ENCODE results near the gene SFT2D3. TPM values are rescaled to one million over a fixed set of nuclear protein-coding genes. Genes with fewer than 3 reads are reported as not detected.

Gene SFT2D3
- total and polyA plus RNA-seq, 2 of the 13 experiments (the other 11 are each of a cell fraction or from before 2014, with no cell fraction given), result 8.3 to 9.4 TPM

- FAIRE-seq, result no peak
- no TSS peak for BruUV-seq (replicated peaks)
- Histone ChIP-seq H4K20me1 (ENCODE audit: insufficient read depth, low read length) (no peaks in the 10 kb centered on the region), H3K27ac (ENCODE audit: extremely low read length, insufficient read depth, low read length) (no peak overlapping the region), H3K4me1 (ENCODE audit: insufficient read depth, low read length) (peaks cover 12% of the 10 kb centered on the region), H3K79me2 (ENCODE audit: insufficient read depth, low read length) (no peaks in the 10 kb centered on the region), H2AFZ (ENCODE audit: low read length) (no peak overlapping the region), H3K9ac (ENCODE audit: insufficient read depth, low read depth, low read length) (no peak overlapping the region), H3K27me3 (ENCODE audit: control insufficient read depth in 1 of 2, insufficient read depth in 2 of 2, low read length in 2 of 2) (no peaks in the 10 kb centered on the region), H3K36me3 (replicated peaks in 1 of 2; ENCODE audit: control insufficient read depth in 1 of 2, insufficient read depth in 2 of 2, low read length in 2 of 2) (peaks cover 20 to 72% of the 10 kb centered on the region in 2 experiments), H3K4me2 (ENCODE audit: low read depth, low read length) (no peak overlapping the region), H3K4me3 (replicated peaks in 1 of 3; ENCODE audit: insufficient read depth in 1 of 3, low read depth in 2 of 3, low read length in 3 of 3) (no peak overlapping the region), H3K9me3 (ENCODE audit: low read length) (no peaks in the 10 kb centered on the region)
- DNase-seq (ENCODE audit: low spot score), result no peak
- in situ Hi-C loops (cut with HindIII; ENCODE audit: extremely low pct_ligation_motif_present, low pct_unique_long_range_greater_than_20kb), result no loop called here
- CTCF ChIA-PET (ENCODE audit: low intra/inter-chr PET ratio, low total read pairs), result no interaction called here
- peak; percentile 34 for ATAC-seq
- POLR2A ChIA-PET, result interaction anchor here (1.5 kb wide), 1 partner anchor 19 kb away, joined by 3 read pairs; no protein-coding TSS in a partner anchor
- WGBS (ENCODE audit: low lambda C conversion rate), result 95% methylated on average over 6 of the region's 13 CpGs
- TF ChIP-seq ZNF878 (CRISPR knock-in tag; IDR thresholded peaks at IDR 0.05), result no peak
- 0 out of 4 replicates have a peak, but pooled peaks of 1 of the 2 experiments have one; percentile 7 for TF ChIP-seq POLR2A (IDR thresholded peaks at IDR 0.05; ENCODE audit: insufficient read depth in 1 of 2, low read depth in 2 of 2, low read length in 2 of 2)
- no peak for TF ChIP-seq ZNF670 (CRISPR knock-in tag; IDR thresholded peaks at IDR 0.05; ENCODE audit: borderline replicate concordance)
- TF ChIP-seq ZNF230 (CRISPR knock-in tag; IDR thresholded peaks at IDR 0.05), result no peak
- TF ChIP-seq AGO2 (optimal IDR thresholded peaks at IDR 0.05; ENCODE audit: low read depth, low read length), result peak; percentile 62
- no peak for TF ChIP-seq ZBTB43 (CRISPR knock-in tag; conservative IDR thresholded peaks at IDR 0.05)
- TF ChIP-seq, protein P1, sequence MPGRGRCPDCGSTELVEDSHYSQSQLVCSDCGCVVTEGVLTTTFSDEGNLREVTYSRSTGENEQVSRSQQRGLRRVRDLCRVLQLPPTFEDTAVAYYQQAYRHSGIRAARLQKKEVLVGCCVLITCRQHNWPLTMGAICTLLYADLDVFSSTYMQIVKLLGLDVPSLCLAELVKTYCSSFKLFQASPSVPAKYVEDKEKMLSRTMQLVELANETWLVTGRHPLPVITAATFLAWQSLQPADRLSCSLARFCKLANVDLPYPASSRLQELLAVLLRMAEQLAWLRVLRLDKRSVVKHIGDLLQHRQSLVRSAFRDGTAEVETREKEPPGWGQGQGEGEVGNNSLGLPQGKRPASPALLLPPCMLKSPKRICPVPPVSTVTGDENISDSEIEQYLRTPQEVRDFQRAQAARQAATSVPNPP (CRISPR knock-in tag; IDR thresholded peaks at IDR 0.05), result no peak
- no peak for TF ChIP-seq IKZF4 (CRISPR knock-in tag; IDR thresholded peaks at IDR 0.05; ENCODE audit: borderline replicate concordance, low read depth, not compliant biosample characterization)
- no peak for TF ChIP-seq MED1 (CRISPR knock-in tag; IDR thresholded peaks at IDR 0.05)
- TF ChIP-seq KAT2B (IDR thresholded peaks at IDR 0.05; ENCODE audit: borderline replicate concordance, low read depth, low read length), result no peak
- peak; percentile 54 for TF ChIP-seq RBM22 (optimal IDR thresholded peaks at IDR 0.05; ENCODE audit: low read length)
- intact Hi-C loops (cut with micrococcal nuclease; ENCODE audit: unreplicated experiment), result loop anchor here (5.0 kb wide), 1 partner anchor 43 kb away; no protein-coding TSS in a partner anchor
Observed at GRCh38 chr2:127719301-127720218, 18.3 kb downstream of the SFT2D3 start.

Measured in HepG2 (cell line).